ENCODE data around the gene ALG9.
A peak's percentile ranks its signal among the peaks of the same experiment; 100 is the strongest.

Gene ALG9

GRCh38 chr11:111756097-111756496, 115.3 kb downstream of the ALG9 start:
- no peak for DNase-seq
- in situ Hi-C loops (cut with HindIII; ENCODE audit: low pct_ligation_motif_present, low pct_unique_long_range_greater_than_20kb, low sequenced_read_pairs), result no loop called here

- in situ Hi-C loops (cut with HindIII; ENCODE audit: low pct_ligation_motif_present, low pct_unique_long_range_greater_than_20kb, low sequenced_read_pairs), result no loop called here
- no peak for DNase-seq
Observed at GRCh38 chr11:111749646-111750045, 121.7 kb downstream of the ALG9 start.

DNA sequence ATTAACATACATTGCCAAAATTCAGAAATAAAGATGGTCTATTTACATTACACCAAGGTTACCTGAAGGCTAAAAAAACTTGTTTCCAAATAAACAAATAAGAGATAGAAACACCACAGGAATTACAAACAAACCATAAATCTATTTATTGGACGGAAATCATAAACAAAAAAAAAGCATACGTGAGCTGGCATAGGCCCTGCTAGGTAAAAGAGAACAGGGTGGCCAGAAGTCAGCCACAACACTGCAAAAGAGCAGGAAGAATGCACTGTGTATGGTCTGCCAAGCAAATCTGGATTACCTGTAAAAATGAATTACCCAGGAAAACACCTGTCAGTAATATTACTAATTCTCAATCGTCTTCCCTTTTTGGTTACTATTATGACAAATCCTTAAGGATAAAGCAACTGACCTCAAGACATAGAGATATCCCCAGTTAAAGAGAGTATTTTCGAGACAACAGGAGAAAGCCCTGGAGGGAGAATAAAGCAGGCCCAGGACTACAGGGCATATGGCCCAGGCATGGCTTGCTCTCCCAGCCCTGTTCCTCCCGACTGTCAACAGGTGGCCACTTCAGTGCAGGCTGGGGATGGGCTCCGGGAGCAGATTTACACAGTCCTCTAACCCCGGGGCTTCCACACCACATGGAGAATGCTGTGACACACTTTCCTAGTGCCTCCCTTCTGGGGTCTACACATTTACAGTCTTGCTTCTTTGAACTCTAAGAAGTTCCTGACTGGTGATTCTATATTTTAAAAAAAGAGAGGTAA, 123.2 kb downstream of the ALG9 start:
- no peak for DNase-seq
- in situ Hi-C loops (cut with HindIII; ENCODE audit: low pct_ligation_motif_present, low pct_unique_long_range_greater_than_20kb, low sequenced_read_pairs), result no loop called here

DNA sequence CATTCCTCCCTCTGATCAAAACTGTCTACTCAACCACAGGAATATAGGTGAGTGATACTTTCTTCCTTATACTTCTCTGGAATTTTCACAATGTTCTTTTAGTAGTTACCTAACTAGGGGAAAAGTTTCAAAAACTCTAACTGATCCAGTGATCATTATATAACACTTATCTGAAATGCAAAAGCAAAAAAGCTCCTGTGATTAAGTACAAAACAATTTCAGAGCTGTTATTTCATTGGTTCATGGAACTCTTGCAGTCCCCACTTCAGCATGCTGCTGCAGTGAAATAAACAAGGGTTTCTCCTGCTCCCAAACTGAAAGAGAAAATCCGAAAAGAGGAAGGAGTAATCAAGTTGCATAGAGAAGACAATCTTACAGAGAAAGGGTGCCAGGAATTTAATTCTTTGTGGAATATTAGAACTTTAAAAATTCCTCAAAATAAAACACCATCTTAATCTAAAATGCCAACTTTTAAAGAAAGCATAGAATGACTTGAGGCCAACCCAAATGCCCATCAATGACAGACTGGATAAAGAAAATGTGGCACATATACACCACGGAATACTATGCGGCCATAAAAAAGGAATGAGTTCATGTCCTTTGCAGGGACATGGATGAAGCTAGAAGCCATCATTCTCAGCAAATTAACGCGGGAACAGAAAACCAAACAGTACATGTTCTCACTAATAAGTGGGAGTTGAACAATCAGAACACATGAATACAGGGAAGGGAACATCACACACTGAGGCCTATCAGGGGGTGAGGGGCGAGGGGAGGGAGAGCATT, 125.5 kb downstream of the ALG9 start:
- peak; percentile 42 for DNase-seq
- in situ Hi-C loops (cut with HindIII; ENCODE audit: low pct_ligation_motif_present, low pct_unique_long_range_greater_than_20kb, low sequenced_read_pairs), result no loop called here

- in situ Hi-C loops (cut with HindIII; ENCODE audit: low pct_ligation_motif_present, low pct_unique_long_range_greater_than_20kb, low sequenced_read_pairs), result no loop called here
- DNase-seq, result no peak
Observed at GRCh38 chr11:111743700-111744099, 127.7 kb downstream of the ALG9 start.

DNA sequence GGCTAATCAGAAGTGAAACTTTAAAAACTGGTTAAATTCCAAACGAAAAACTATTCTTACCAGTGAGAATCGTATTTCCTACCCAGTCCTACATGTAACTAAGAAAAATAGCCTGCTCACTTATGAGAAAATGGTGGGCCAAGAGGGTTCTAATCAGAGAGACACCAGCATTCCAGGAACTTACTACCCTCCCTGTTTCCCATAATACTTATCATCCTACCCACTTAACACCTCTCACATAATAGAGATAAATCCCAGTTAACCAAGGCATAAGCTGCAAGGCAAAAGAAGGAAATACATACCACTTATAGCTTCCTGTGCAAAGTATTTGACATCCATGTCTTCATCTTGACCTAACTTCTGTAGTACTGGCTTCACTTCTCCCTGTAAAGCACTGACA, 129.6 kb downstream of the ALG9 start:
- in situ Hi-C loops (cut with HindIII; ENCODE audit: low pct_ligation_motif_present, low pct_unique_long_range_greater_than_20kb, low sequenced_read_pairs), result no loop called here
- no peak for DNase-seq

GRCh38 chr11:111739299-111739698, 132.1 kb downstream of the ALG9 start:
- no peak for DNase-seq
- in situ Hi-C loops (cut with HindIII; ENCODE audit: low pct_ligation_motif_present, low pct_unique_long_range_greater_than_20kb, low sequenced_read_pairs), result no loop called here

GRCh38 chr11:111737444-111738210, 133.8 kb downstream of the ALG9 start:
- in situ Hi-C loops (cut with HindIII; ENCODE audit: low pct_ligation_motif_present, low pct_unique_long_range_greater_than_20kb, low sequenced_read_pairs), result no loop called here

GRCh38 chr11:111736621-111737443, 134.5 kb downstream of the ALG9 start:
- DNase-seq, result no peak
- in situ Hi-C loops (cut with HindIII; ENCODE audit: low pct_ligation_motif_present, low pct_unique_long_range_greater_than_20kb, low sequenced_read_pairs), result no loop called here

More at GRCh38 chr11:111737444-111738210, 133.8 kb downstream of the ALG9 start:
- no peak for DNase-seq
